Body of pancreas (tissue), 4 donors: ENCODE results near the gene SLC6A7. TPM values are rescaled to one million over a fixed set of nuclear protein-coding genes. Genes with fewer than 3 reads are reported as not detected.
"Not testable (repeated sequence)": the region's sequence is repeated elsewhere in the genome, so short reads cannot be mapped to it uniquely, and the experiment has no call there.

Experiments used
- ATAC-seq: fragments of 150-250 bp; one replicate; pipeline ENCODE4 v1.9.1; 2016
- DNase-seq, 4 donors: peaks; one replicate each; pipeline ENCODE4 v3.0.0-alpha.2; 2019
- H3K27ac ChIP-seq, 4 donors: fragments of 200-600 bp; sonication (generic); 1 replicate in 3 of 4; 2 replicates in 1 of 4; pipeline versions ENCODE4 v1.5.1 to v1.6.1; 2016 to 2019; ENCODE audit warnings: mild to moderate bottlenecking in 1 of 4, mixed read lengths in 1 of 4, moderate library complexity in 1 of 4
- H3K27me3 ChIP-seq, 2 donors: fragments of 200-600 bp; sonication (generic); one replicate each; pipeline ENCODE4 v1.6.0; 2016; ENCODE audit warnings: mild to moderate bottlenecking in 1 of 2
- H3K36me3 ChIP-seq, 2 donors: fragments of 200-600 bp; sonication (generic); replicated peaks in 1 of 2; 2 replicates each; pipeline ENCODE4 v1.5.1; 2016; ENCODE audit warnings: low read depth in 2 of 2; ENCODE audit not compliant: insufficient read depth in 1 of 2
- H3K4me1 ChIP-seq: fragments of 200-600 bp; sonication (generic); one replicate; pipeline ENCODE4 v1.6.0; 2016
- H3K4me3 ChIP-seq, 2 donors: fragments of 200-600 bp; sonication (generic); 1 replicate in 1 of 2; 2 replicates in 1 of 2; pipeline ENCODE4 v1.5.1; 2016 to 2019
- H3K9me3 ChIP-seq, 3 donors: fragments of 200-600 bp; sonication (generic); 1 replicate in 2 of 3; 2 replicates in 1 of 3; pipeline ENCODE4 v1.5.1; 2016
- CTCF ChIP-seq, 7 experiments: fragments of 450-650 bp in 4 of 7; fragments of 200-600 bp in 3 of 7; sonication (generic) in 3 of 7; IDR thresholded peaks; one replicate each; pipeline ENCODE4 v1.5.1; 2016 to 2019; ENCODE audit warnings: antibody characterized with exemption in 7 of 7
- POLR2A ChIP-seq, 3 donors: fragments of 450-650 bp; IDR thresholded peaks; one replicate each; pipeline ENCODE4 v1.6.1; 2016; ENCODE audit warnings: antibody characterized with exemption in 3 of 3, mild to moderate bottlenecking in 2 of 3
- WGBS, 2 donors: methylation state at CpG; one replicate each; pipeline ENCODE4 v1.1.5; 2017; 5-methylcytosine and 5-hydroxymethylcytosine counted together
- intact Hi-C: fragments of 100-400 bp; cut with DNase I; formaldehyde crosslinking; loops from one replicate; pipeline ENCODE4 v1.15.1; 2023
- total RNA-seq, 2 donors: library from RNA; depleted of rRNA; stranded (reverse); fragments of >200 nt; gene quantifications; one replicate each; pipeline ENCODE4 v1.1.0, GENCODE V29; 2016

The SLC6A7 gene
- total RNA-seq, 2 donors from 2014 or later = not detected

DNA sequence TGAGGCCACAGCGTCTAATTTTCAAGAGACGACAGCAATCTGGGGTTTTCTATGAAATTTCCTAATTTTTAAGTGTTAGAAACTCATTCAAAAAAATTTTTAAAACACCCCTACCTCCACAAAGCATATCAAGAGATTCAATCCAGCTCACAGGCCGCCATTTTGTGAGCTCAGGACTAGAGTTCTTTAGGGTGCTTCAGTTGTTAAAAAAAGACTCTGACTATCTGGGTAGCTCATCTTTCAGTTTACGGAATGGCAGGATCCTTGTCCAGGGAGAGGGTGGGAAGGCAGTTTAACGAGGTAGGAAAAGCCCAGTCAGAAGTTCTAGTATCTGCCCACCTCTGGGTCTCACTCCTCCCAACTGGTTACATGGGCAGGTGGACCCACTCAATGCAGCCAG, 56.6 kb downstream of the SLC6A7 start:
- H3K36me3 ChIP-seq = no peaks in the 10 kb centered on the region
- TF ChIP-seq CTCF (IDR thresholded peaks at IDR 0.05) = no peak
- no peak for TF ChIP-seq POLR2A (IDR thresholded peaks at IDR 0.05)
- ATAC-seq (no peak), DNase-seq (no peak)
- H3K27me3 ChIP-seq = no peaks in the 10 kb centered on the region
- H3K9me3 ChIP-seq = no peaks in the 10 kb centered on the region
- no peaks in the 10 kb centered on the region for H3K4me1 ChIP-seq
- no peak overlapping the region for H3K4me3 ChIP-seq
- intact Hi-C loops = no loop called here
- no peak overlapping the region for H3K27ac ChIP-seq
- 89 to 91% methylated on average over 5 of the region's 5 CpGs for WGBS, 2 donors

DNA sequence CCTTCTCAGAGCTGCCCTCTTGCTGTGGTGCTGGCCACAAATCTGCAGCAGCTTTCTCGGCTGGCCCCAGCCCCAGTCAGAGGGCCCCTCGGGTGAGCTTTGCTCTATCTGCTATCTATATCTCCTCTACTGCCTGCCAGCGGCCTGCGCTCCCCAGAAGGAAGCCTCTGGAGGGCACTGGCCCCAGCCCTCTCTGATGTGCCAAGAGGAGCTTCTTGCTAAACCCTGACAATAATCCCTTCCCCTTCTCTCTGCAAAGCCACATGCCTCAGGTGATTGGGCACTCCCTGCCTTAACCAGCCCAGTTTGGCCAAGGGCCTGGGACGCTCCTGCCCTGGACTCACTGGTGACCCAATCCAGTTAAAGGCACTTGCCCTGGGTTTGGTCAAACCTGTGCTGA, 57.0 kb downstream of the SLC6A7 start:
- H3K27me3 ChIP-seq = no peaks in the 10 kb centered on the region
- H3K9me3 ChIP-seq = no peaks in the 10 kb centered on the region
- no peaks in the 10 kb centered on the region for H3K36me3 ChIP-seq
- no peak overlapping the region for H3K4me3 ChIP-seq
- intact Hi-C loops = no loop called here
- ATAC-seq = no peak
- H3K4me1 ChIP-seq = no peaks in the 10 kb centered on the region
- TF ChIP-seq CTCF (IDR thresholded peaks at IDR 0.05) (no peak), POLR2A (IDR thresholded peaks at IDR 0.05) (no peak)
- WGBS, 2 donors = 89 to 100% methylated on average over 1 to 5 of the region's 5 CpGs
- H3K27ac ChIP-seq = no peak overlapping the region
- DNase-seq = no peak

- no peak for DNase-seq
- Histone ChIP-seq H3K36me3 (no peaks in the 10 kb centered on the region), H3K27me3 (no peaks in the 10 kb centered on the region), H3K27ac (no peak overlapping the region), H3K4me3 (no peak overlapping the region), H3K9me3 (no peaks in the 10 kb centered on the region), H3K4me1 (no peaks in the 10 kb centered on the region)
- no peak for TF ChIP-seq POLR2A (IDR thresholded peaks at IDR 0.05)
- no peak for TF ChIP-seq CTCF (IDR thresholded peaks at IDR 0.05)
- intact Hi-C loops = no loop called here
- ATAC-seq = no peak
- 87 to 92% methylated on average over 9 of the region's 9 CpGs for WGBS, 2 donors
Measured at GRCh38 chr5:150247726-150248125, 57.9 kb downstream of the SLC6A7 start.

DNA sequence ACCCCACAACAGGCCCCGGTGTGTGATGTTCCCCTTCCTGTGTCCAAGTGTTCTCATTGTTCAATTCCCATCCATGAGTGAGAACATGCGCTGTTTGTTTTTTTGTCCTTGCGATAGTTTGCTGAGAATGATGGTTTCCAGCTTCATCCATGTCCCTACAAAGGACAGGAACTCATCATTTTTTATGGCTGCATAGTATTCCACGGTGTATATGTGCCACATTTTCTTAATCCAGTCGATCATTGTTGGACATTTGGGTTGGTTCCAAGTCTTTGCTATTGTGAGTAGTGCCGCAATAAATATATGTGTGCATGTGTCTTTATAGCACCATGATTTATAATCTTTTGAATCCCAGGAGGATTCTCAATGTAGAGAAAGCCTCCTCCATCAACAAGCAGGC, 58.6 kb downstream of the SLC6A7 start:
- H3K27me3 ChIP-seq, DNase-seq, ATAC-seq, H3K36me3 ChIP-seq, H3K4me3 ChIP-seq, H3K27ac ChIP-seq, H3K9me3 ChIP-seq, H3K4me1 ChIP-seq, intact Hi-C loops: not testable (repeated sequence)
- 98% methylated on average over 5 to 6 of the region's 6 CpGs for WGBS, 2 donors

GRCh38 chr5:150248946-150249345, 59.1 kb downstream of the SLC6A7 start:
- intact Hi-C loops = no loop called here
- TF ChIP-seq CTCF (IDR thresholded peaks at IDR 0.05) (no peak), POLR2A (IDR thresholded peaks at IDR 0.05) (no peak)
- Histone ChIP-seq H3K4me3 (no peak overlapping the region), H3K36me3 (no peaks in the 10 kb centered on the region), H3K9me3 (no peaks in the 10 kb centered on the region), H3K4me1 (no peaks in the 10 kb centered on the region), H3K27me3 (no peaks in the 10 kb centered on the region), H3K27ac (no peak overlapping the region)
- ATAC-seq = no peak
- 87% methylated on average over 3 of the region's 3 CpGs; no CpG with 5 or more reads in 1 of the 2 donors for WGBS, 2 donors
- no peak for DNase-seq
